ENCODE measurements around the gene TNFSF18. TPM values are rescaled to one million over a fixed set of nuclear protein-coding genes. Genes with fewer than 3 reads are reported as not detected.

Gene TNFSF18
- total RNA-seq, 3 donors from 2014 or later = 0.14 TPM; not detected in 2

DNA sequence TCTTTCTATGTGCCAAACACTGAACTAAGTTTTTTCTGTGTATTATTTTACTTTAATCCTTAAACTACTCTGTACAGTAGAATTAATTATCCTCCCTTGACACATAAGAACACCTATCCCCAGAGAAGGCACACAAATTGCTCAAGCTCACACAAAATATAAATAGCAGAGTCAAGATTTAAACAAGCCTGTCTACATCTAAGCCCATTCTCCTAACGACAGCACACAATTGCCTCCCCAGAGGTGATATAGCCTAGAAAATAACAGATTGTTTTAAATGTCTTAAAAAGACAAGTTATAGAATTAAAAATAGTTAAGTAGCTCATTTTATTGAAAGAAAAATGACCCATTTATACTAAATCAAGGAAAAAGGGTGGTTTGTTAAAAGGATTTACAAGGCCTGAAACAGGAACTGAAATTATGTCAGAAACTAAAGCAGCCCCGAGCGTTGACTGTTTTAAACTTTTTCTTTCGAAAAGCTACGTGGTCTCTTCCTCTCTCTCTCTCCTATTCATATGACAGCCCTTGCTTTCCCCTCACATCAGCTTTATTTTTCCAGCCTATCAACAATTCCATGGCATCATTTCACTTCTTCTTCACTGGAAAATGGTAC is 30.5 kb downstream of the TNFSF18 start:
- no peak overlapping the region for H3K4me3 ChIP-seq
- no peaks in the 10 kb centered on the region for H3K4me1 ChIP-seq (ENCODE audit: low read depth)
- no peaks in the 10 kb centered on the region for H3K36me3 ChIP-seq (ENCODE audit: low read depth)
- TF ChIP-seq, protein P1, sequence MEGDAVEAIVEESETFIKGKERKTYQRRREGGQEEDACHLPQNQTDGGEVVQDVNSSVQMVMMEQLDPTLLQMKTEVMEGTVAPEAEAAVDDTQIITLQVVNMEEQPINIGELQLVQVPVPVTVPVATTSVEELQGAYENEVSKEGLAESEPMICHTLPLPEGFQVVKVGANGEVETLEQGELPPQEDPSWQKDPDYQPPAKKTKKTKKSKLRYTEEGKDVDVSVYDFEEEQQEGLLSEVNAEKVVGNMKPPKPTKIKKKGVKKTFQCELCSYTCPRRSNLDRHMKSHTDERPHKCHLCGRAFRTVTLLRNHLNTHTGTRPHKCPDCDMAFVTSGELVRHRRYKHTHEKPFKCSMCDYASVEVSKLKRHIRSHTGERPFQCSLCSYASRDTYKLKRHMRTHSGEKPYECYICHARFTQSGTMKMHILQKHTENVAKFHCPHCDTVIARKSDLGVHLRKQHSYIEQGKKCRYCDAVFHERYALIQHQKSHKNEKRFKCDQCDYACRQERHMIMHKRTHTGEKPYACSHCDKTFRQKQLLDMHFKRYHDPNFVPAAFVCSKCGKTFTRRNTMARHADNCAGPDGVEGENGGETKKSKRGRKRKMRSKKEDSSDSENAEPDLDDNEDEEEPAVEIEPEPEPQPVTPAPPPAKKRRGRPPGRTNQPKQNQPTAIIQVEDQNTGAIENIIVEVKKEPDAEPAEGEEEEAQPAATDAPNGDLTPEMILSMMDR (IDR thresholded peaks at IDR 0.05) = no peak
- peak; percentile 32 for ATAC-seq
- DNase-seq = no peak
- no peaks in the 10 kb centered on the region for H3K9me3 ChIP-seq
- intact Hi-C loops (cut with DNase I, micrococcal nuclease) = no loop called here

DNA sequence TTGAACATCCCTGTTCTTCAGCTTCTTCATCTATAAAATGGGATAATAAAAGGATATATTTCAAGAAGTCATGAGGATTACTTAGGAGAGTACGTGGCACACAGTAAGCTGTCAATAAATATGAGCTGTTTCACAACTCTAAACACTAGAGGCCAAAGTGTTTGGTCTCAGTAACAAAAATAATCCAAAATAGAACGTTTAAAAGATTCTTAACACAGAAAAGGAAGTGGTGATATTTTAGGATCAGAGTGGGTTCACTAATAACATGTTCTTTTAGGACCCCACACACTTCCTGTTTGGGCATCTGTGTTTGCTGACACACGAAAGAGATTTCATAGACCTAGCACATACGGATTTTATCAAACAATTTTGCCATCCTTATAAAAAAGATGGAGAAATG is 32.9 kb downstream of the TNFSF18 start:
- intact Hi-C loops (cut with DNase I, micrococcal nuclease) = no loop called here
- no peak for ATAC-seq
- TF ChIP-seq, protein P1 (IDR thresholded peaks at IDR 0.05) = no peak
- H3K9me3 ChIP-seq = no peaks in the 10 kb centered on the region
- no peak overlapping the region for H3K4me3 ChIP-seq
- no peak for DNase-seq
- H3K36me3 ChIP-seq (ENCODE audit: low read depth) = no peaks in the 10 kb centered on the region
- H3K4me1 ChIP-seq (ENCODE audit: low read depth) = no peaks in the 10 kb centered on the region

DNA sequence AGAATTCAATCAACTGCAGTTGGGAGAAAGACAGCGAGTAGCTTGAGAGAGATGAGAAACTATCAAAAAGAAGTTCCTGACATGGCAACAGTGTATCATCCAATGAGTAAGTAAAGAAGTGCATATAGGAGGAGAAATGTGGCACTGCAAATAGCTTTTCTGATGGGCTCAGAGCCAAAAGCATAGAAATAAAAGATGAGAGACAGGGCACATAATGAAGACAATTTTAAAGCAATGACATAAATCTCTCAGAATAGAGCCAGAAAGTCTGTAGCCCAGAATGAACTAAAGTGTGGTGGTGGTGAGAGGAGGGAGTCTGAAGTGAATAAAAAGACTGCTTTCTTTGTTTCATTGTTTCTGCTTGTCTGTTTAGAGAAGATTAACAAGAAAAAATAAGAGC is 34.3 kb downstream of the TNFSF18 start:
- DNase-seq (no peak), ATAC-seq (no peak)
- TF ChIP-seq, protein P1 (IDR thresholded peaks at IDR 0.05) = no peak
- no peaks in the 10 kb centered on the region for H3K9me3 ChIP-seq
- no peak overlapping the region for H3K4me3 ChIP-seq
- no peaks in the 10 kb centered on the region for H3K4me1 ChIP-seq (ENCODE audit: low read depth)
- intact Hi-C loops (cut with DNase I, micrococcal nuclease) = no loop called here
- H3K36me3 ChIP-seq (ENCODE audit: low read depth) = no peaks in the 10 kb centered on the region

DNA sequence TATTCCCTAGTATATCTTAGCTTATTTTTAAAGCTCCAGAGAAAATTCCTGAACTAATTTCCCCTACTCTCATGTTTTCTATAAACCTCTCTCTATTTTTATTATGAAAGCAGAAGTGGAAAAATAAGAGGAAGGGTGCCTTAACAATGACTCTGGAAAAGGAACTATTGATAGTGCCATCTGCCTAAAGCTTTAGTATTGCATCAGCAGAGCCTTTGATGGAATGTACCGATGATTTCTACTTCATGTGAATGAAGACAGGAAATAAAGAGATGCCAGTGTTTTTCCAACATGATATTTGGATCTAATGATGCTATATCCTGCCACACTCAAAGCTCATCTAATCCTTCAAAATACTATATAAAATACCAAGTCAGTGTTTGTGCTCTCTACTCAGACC is 35.1 kb downstream of the TNFSF18 start:
- DNase-seq = no peak
- no peaks in the 10 kb centered on the region for H3K4me1 ChIP-seq (ENCODE audit: low read depth)
- intact Hi-C loops (cut with DNase I, micrococcal nuclease) = no loop called here
- TF ChIP-seq, protein P1 (IDR thresholded peaks at IDR 0.05) = no peak
- ATAC-seq = no peak
- no peaks in the 10 kb centered on the region for H3K9me3 ChIP-seq
- H3K4me3 ChIP-seq = no peak overlapping the region
- H3K36me3 ChIP-seq (ENCODE audit: low read depth) = no peaks in the 10 kb centered on the region

DNA sequence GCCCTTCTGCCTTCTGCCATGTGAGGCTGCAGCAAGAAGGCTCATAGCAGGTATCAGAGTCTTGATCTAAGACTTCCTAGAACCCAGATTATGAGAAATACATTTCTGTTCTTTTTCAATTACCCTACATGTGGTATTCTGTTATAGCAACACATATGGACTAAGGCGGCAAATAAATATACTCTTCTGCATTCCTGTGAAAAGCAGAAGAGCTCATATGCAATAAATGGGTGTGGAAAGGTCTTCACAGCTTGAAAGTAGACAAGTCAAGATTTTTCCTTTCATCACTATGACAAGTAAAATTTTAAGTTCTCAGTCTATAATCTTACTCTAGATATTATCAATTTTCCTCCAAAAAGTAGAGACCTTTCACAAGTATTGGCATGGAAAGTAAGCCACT is 36.6 kb downstream of the TNFSF18 start:
- Histone ChIP-seq H3K36me3 (ENCODE audit: low read depth) (no peaks in the 10 kb centered on the region), H3K4me1 (ENCODE audit: low read depth) (no peaks in the 10 kb centered on the region), H3K9me3 (no peaks in the 10 kb centered on the region), H3K4me3 (no peak overlapping the region)
- ATAC-seq (no peak), DNase-seq (no peak)
- TF ChIP-seq, protein P1 (IDR thresholded peaks at IDR 0.05) = no peak
- intact Hi-C loops (cut with DNase I, micrococcal nuclease) = no loop called here

DNA sequence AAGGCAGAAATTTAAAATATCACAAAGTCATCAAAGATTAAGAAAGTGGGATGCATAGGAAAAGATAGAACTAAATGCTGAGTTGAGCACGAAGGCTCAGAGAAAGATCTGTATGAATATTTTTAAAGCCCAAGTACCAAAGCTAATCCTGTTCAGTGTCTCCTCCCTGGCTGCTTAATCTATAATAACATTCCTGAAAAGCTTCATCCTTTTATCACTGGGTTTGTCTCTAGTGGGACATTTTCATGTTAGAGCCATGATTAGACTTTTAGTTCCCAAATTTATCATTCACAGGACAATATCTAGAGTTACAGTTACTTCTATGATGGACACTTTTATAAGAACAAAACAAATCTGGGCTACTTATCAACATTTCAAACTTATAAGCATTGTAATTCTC is 38.6 kb downstream of the TNFSF18 start:
- Histone ChIP-seq H3K36me3 (ENCODE audit: low read depth) (no peaks in the 10 kb centered on the region), H3K4me1 (ENCODE audit: low read depth) (no peaks in the 10 kb centered on the region), H3K9me3 (no peaks in the 10 kb centered on the region), H3K4me3 (no peak overlapping the region)
- intact Hi-C loops (cut with DNase I, micrococcal nuclease) = no loop called here
- DNase-seq (no peak), ATAC-seq (no peak)
- TF ChIP-seq, protein P1 (IDR thresholded peaks at IDR 0.05) = no peak
